K562 (cell line): ENCODE data around the gene CLCN6.

ENCODE experiments used
- CEBPB ChIP-seq: fragments of 450-650 bp; IDR thresholded peaks from 2 replicates; pipeline ENCODE4 v1.6.1; 2016; ENCODE audit warnings: missing genetic modification characterization, missing compliant biosample characterization
- CXXC5 ChIP-seq: fragments of 250-450 bp; sonication (Bioruptor Pico); IDR thresholded peaks from 2 replicates; pipeline ENCODE4 v1.8.0; 2022; ENCODE audit warnings: inconsistent platforms, mild to moderate bottlenecking, moderate library complexity
- GABPA ChIP-seq: fragments of 200-800 bp; sonication (Bioruptor generic); conservative IDR thresholded peaks from 2 replicates; pipeline ENCODE4 v1.6.1; 2016; ENCODE audit warnings: low read depth, missing genetic modification characterization, missing compliant biosample characterization
- HMG20B ChIP-seq: fragments of 250-450 bp; sonication (Bioruptor Pico); IDR thresholded peaks from 2 replicates; pipeline ENCODE4 v1.5.0; 2021; ENCODE audit warnings: mild to moderate bottlenecking
- POLR2AphosphoS5 ChIP-seq: IDR thresholded peaks from 2 replicates; pipeline ENCODE4 v1.6.1; 2011; ENCODE audit warnings: mild to moderate bottlenecking, low read depth, low read length, moderate library complexity; ENCODE audit not compliant: control insufficient read depth, insufficient read depth
- SRF ChIP-seq, 2 experiments: fragments of 250-450, 450-650 bp in 1 of 2; sonication (Bioruptor Pico) in 1 of 2; sonication (generic) in 1 of 2; formaldehyde crosslinking; IDR thresholded peaks; 2 replicates each; pipeline versions ENCODE4 v1.5.0 to v1.5.1; 2020 to 2022; ENCODE audit warnings: mild to moderate bottlenecking in 1 of 2, missing genetic modification reagents in 1 of 2
- ZBTB1 ChIP-seq: sonication (generic); formaldehyde crosslinking; IDR thresholded peaks from 2 replicates; pipeline ENCODE4 v1.8.1; 2023; ENCODE audit warnings: missing genetic modification reagents, low read depth, mild to moderate bottlenecking, borderline replicate concordance
- ZNF124 ChIP-seq: sonication (generic); formaldehyde crosslinking; IDR thresholded peaks from 2 replicates; pipeline ENCODE4 v1.8.1; 2022; ENCODE audit warnings: missing genetic modification reagents
- TF ChIP-seq, protein P1 (sequence below), 3 experiments: IDR thresholded peaks in 2 of 3; conservative IDR thresholded peaks in 1 of 3; 2 replicates each; pipeline ENCODE4 v1.5.1; 2011 to 2012; ENCODE audit warnings: low read length in 3 of 3, mild to moderate bottlenecking in 3 of 3, control low read depth in 2 of 3, improper control_type of control experiment in 1 of 3, inconsistent platforms in 1 of 3, low read depth in 1 of 3, mixed read lengths in 1 of 3, moderate library complexity in 1 of 3; ENCODE audit not compliant: insufficient read depth in 2 of 3

DNA sequence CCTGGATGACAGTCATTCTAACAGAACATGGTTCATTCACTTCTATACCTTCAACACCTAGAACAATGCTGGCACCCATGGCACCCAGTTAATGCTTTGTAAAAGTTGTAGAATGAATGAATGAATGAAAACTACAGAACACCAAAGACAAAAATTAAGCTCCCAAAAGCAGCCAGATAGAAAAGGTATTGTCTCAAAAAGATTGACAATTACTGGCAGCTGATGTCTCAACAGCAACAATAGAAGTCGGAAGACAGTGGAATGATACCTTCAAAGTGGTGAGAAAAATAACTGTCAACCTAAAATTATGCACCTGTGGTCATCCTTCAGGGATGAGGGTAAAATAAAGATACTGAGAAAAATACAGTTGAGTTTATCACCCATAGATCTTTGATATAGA lies 48.9 kb upstream of the CLCN6 start:
- TF ChIP-seq CEBPB (tag) (no peak), SRF (CRISPR knock-in tag; IDR thresholded peaks at IDR 0.05) (no peak), ZNF124 (CRISPR knock-in tag) (no peak), CXXC5 (CRISPR knock-in tag) (no peak), POLR2AphosphoS5 (no peak), HMG20B (CRISPR knock-in tag) (no peak), GABPA (tag) (no peak), ZBTB1 (CRISPR knock-in tag) (no peak)
- TF ChIP-seq, protein P1, sequence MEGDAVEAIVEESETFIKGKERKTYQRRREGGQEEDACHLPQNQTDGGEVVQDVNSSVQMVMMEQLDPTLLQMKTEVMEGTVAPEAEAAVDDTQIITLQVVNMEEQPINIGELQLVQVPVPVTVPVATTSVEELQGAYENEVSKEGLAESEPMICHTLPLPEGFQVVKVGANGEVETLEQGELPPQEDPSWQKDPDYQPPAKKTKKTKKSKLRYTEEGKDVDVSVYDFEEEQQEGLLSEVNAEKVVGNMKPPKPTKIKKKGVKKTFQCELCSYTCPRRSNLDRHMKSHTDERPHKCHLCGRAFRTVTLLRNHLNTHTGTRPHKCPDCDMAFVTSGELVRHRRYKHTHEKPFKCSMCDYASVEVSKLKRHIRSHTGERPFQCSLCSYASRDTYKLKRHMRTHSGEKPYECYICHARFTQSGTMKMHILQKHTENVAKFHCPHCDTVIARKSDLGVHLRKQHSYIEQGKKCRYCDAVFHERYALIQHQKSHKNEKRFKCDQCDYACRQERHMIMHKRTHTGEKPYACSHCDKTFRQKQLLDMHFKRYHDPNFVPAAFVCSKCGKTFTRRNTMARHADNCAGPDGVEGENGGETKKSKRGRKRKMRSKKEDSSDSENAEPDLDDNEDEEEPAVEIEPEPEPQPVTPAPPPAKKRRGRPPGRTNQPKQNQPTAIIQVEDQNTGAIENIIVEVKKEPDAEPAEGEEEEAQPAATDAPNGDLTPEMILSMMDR (IDR thresholded peaks at IDR 0.05 in 2 of 3, conservative IDR thresholded peaks at IDR 0.05 in 1 of 3; ENCODE audit: insufficient read depth in 2 of 3, low read depth in 1 of 3, low read length in 3 of 3): no peak
